Karpas-422 (cell line): ENCODE data around the gene CSTB. TPM values are rescaled to one million over a fixed set of nuclear protein-coding genes. Genes with fewer than 3 reads are reported as not detected.

Experiments
- DNase-seq: peaks from one replicate; pipeline ENCODE4 v3.0.0-alpha.2; 2015
- H2AFZ ChIP-seq: fragments of 200-600 bp; sonication (generic); 2 replicates; pipeline ENCODE4 v1.6.1; 2014; ENCODE audit warnings: antibody characterized with exemption, low read length, mixed read lengths
- H3K27ac ChIP-seq: fragments of 200-600 bp; sonication (generic); 2 replicates; pipeline ENCODE4 v1.5.1; 2014; ENCODE audit warnings: mild to moderate bottlenecking, low read length, moderate library complexity
- H3K27me3 ChIP-seq: fragments of 200-600 bp; sonication (generic); 2 replicates; pipeline ENCODE4 v1.6.1; 2014; ENCODE audit warnings: low read length, mixed read lengths
- H3K36me3 ChIP-seq: fragments of 200-600 bp; sonication (generic); 2 replicates; pipeline ENCODE4 v1.6.1; 2014; ENCODE audit warnings: low read length, mixed read lengths; ENCODE audit not compliant: insufficient read depth
- H3K4me1 ChIP-seq: fragments of 200-600 bp; sonication (generic); 2 replicates; pipeline ENCODE4 v1.6.1; 2014; ENCODE audit warnings: mild to moderate bottlenecking, low read length, mixed read lengths
- H3K4me2 ChIP-seq: fragments of 200-600 bp; sonication (generic); 2 replicates; pipeline ENCODE4 v1.6.1; 2014; ENCODE audit warnings: low read length, low read depth, mild to moderate bottlenecking; ENCODE audit not compliant: poor library complexity, severe bottlenecking
- H3K4me3 ChIP-seq: fragments of 200-600 bp; sonication (generic); 2 replicates; pipeline ENCODE4 v1.5.1; 2014; ENCODE audit warnings: mild to moderate bottlenecking, antibody characterized with exemption, low read length, mixed read lengths
- H3K79me2 ChIP-seq: fragments of 200-600 bp; sonication (generic); 2 replicates; pipeline ENCODE4 v1.6.1; 2014; ENCODE audit warnings: mild to moderate bottlenecking, low read length, mixed read lengths
- H3K9ac ChIP-seq: fragments of 200-600 bp; sonication (generic); 2 replicates; pipeline ENCODE4 v1.6.0; 2014; ENCODE audit warnings: low read length
- H3K9me2 ChIP-seq: fragments of 200-600 bp; sonication (generic), shearing (Covaris generic); replicated peaks from 2 replicates; pipeline ENCODE4 v1.6.0; 2014; ENCODE audit warnings: mild to moderate bottlenecking, low read length, moderate library complexity; ENCODE audit not compliant: insufficient read depth
- H3K9me3 ChIP-seq: fragments of 300-700, 200-600 bp; sonication (generic); 2 replicates; pipeline ENCODE4 v1.6.1; 2014; ENCODE audit warnings: low read length, mixed read lengths
- H4K20me1 ChIP-seq: fragments of 200-600 bp; sonication (generic); 2 replicates; pipeline ENCODE4 v1.6.1; 2014; ENCODE audit warnings: mild to moderate bottlenecking, antibody characterized with exemption, low read length, low read depth; ENCODE audit not compliant: insufficient read depth
- total RNA-seq: library from RNA; depleted of rRNA; stranded (reverse); fragments of >200 nt; shearing (Covaris generic); gene quantifications from 2 replicates; pipeline ENCODE4 v1.2.3, GENCODE V29; 2014; ENCODE audit warnings: low replicate concordance

CSTB gene
- total RNA-seq, 1 experiment from 2014 or later, result 28.0 TPM

DNA sequence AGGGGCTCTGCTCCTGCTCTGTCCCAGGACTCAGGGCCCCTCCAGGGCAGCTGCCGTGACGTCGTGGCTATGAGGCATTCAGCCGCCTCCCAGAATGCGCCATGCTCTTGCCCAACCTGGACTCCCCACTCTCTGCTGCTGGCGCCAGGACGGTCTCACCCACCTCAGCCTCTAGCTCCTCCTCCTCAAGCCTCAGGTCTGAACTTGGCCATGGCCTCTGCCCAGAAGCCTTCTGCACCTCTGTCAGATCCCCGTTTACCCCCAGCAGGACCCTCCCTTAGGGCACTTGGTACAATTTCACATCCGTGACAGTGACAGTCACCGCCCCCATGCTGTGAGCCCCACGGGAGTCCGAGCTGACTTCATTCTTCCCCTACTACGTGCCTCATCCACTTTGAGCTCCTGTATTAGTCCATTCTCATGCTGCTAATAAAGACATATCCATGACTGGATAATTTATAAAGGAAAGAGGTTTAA is 4.9 kb downstream of the CSTB start:
- H3K4me1 ChIP-seq, result peaks cover 12% of the 10 kb centered on the region
- no peak overlapping the region for H2AFZ ChIP-seq
- H4K20me1 ChIP-seq, result peaks cover 12% of the 10 kb centered on the region; the same call in 1 of the 2 replicates
- no peak overlapping the region for H3K27ac ChIP-seq
- no peaks in the 10 kb centered on the region for H3K9me2 ChIP-seq
- no peak for DNase-seq
- H3K4me3 ChIP-seq, result no peak overlapping the region
- peaks cover 14% of the 10 kb centered on the region for H3K79me2 ChIP-seq
- no peaks in the 10 kb centered on the region for H3K9me3 ChIP-seq
- no peaks in the 10 kb centered on the region for H3K27me3 ChIP-seq
- H3K9ac ChIP-seq, result no peak overlapping the region
- peaks cover 15% of the 10 kb centered on the region for H3K36me3 ChIP-seq
- no peak overlapping the region for H3K4me2 ChIP-seq

DNA sequence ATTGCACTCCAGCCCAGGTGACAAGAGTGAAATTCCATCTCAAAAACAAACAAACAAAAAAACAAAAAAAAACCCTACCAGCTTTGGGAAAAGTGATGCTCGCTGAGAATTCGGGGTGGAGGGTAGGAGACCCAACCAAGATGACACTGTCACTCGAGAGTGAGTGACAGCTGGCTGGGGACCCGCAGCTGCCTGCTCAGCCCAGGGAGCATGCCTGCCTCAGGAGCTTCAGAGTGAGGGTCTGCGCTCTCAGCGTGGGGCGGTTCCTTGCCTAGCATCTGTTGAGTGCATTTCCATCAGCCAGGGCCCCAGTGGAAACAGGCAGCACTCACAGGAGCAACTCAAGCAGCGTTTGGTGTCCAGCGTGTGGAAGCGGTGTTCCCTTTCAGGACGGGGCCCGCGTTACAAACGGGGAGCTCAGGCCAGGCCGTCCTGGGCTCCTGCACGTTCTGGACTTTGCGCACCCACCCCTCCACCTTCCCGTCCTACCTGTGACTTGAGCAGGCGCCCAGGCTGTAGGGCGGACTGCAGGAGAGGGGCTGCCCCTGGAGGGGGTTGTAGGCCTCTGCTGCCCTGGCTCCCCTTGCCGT is 5.9 kb downstream of the CSTB start:
- Histone ChIP-seq H3K9ac (no peak overlapping the region), H3K36me3 (peaks cover 15% of the 10 kb centered on the region), H4K20me1 (peaks cover 6% of the 10 kb centered on the region; the same call in 1 of the 2 replicates), H3K9me3 (no peaks in the 10 kb centered on the region), H2AFZ (no peak overlapping the region), H3K27me3 (no peaks in the 10 kb centered on the region), H3K79me2 (peaks cover 8% of the 10 kb centered on the region), H3K27ac (no peak overlapping the region), H3K9me2 (no peaks in the 10 kb centered on the region), H3K4me1 (peaks cover 8% of the 10 kb centered on the region), H3K4me3 (no peak overlapping the region), H3K4me2 (no peak overlapping the region)
- DNase-seq, result no peak

- no peaks in the 10 kb centered on the region for H3K27me3 ChIP-seq
- peaks cover 1% of the 10 kb centered on the region for H3K79me2 ChIP-seq
- no peak for DNase-seq
- no peak overlapping the region for H2AFZ ChIP-seq
- no peaks in the 10 kb centered on the region for H3K9me2 ChIP-seq
- H3K4me3 ChIP-seq, result no peak overlapping the region
- peaks cover under 1% of the 10 kb centered on the region; the same call in 1 of the 2 replicates for H3K4me1 ChIP-seq
- H3K9ac ChIP-seq, result no peak overlapping the region
- H3K9me3 ChIP-seq, result no peaks in the 10 kb centered on the region
- H3K36me3 ChIP-seq, result peaks cover 13% of the 10 kb centered on the region
- H4K20me1 ChIP-seq, result 0 out of 2 replicates have a peak, but pooled peaks cover 3% of the 10 kb centered on the region
- H3K27ac ChIP-seq, result no peak overlapping the region
- no peak overlapping the region for H3K4me2 ChIP-seq
These were observed 6.7 kb downstream of the CSTB start for GRCh38 chr21:43769325-43769958.

- no peak overlapping the region for H3K4me2 ChIP-seq
- no peaks in the 10 kb centered on the region for H4K20me1 ChIP-seq
- H3K9me2 ChIP-seq, result no peaks in the 10 kb centered on the region
- DNase-seq, result no peak
- peaks cover 7% of the 10 kb centered on the region; the same call in 1 of the 2 replicates for H3K36me3 ChIP-seq
- H2AFZ ChIP-seq, result no peak overlapping the region
- H3K9ac ChIP-seq, result no peak overlapping the region
- no peaks in the 10 kb centered on the region for H3K4me1 ChIP-seq
- no peaks in the 10 kb centered on the region for H3K9me3 ChIP-seq
- no peak overlapping the region for H3K4me3 ChIP-seq
- no peak overlapping the region for H3K27ac ChIP-seq
- H3K27me3 ChIP-seq, result no peaks in the 10 kb centered on the region
- H3K79me2 ChIP-seq, result no peaks in the 10 kb centered on the region
These were observed 7.3 kb downstream of the CSTB start for GRCh38 chr21:43768868-43769167.

DNA sequence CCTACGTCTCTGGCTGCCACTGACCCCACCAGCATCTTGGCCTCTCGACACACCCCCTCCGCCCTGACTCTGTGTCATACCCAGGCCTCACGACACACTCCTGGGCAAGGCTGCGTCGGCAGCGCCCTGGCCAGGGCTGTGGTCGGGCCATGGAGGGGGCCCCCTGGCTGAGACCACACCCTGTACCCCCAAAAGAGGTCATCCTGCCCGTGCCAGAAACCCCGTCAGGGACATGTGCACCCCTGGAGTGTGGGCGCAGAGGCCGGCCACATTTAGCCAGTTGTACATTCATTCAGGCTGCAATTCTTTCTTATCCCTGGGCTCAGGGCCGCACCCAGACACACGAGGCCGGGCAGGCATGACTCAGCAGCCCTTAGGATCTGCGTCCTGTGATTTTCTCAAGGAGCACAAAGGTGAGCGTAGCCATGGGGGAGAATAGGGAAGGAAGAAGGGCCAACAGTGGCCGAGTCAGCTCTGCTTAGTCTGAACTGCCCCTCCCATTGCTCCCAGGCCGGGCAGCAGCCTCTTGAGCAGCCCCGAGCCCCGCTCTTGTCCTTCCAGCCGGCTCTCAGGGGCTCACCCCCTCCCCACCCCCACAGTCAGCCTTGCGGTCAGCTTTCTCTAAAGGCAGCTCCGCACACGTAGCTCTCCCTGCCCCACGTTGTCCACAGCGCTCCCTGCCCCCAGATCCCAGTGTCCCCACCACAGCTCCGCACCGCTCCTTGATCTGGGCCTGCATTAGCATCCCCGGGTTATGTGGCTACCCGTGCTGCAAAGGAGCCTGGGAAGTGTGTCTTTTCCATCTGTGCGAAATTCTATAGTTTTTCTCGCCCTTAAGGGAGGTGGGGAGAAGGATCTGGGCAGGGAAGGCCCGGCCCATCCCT is 7.9 kb downstream of the CSTB start:
- H3K79me2 ChIP-seq, result no peaks in the 10 kb centered on the region
- H3K36me3 ChIP-seq, result peaks cover 2% of the 10 kb centered on the region; the same call in 1 of the 2 replicates
- H3K27ac ChIP-seq, result no peak overlapping the region
- no peaks in the 10 kb centered on the region for H3K4me1 ChIP-seq
- no peak overlapping the region for H3K4me3 ChIP-seq
- no peak for DNase-seq
- H4K20me1 ChIP-seq, result no peaks in the 10 kb centered on the region
- H3K9me2 ChIP-seq, result no peaks in the 10 kb centered on the region
- H3K27me3 ChIP-seq, result no peaks in the 10 kb centered on the region
- H3K9ac ChIP-seq, result no peak overlapping the region
- H3K9me3 ChIP-seq, result no peaks in the 10 kb centered on the region
- no peak overlapping the region for H3K4me2 ChIP-seq
- no peak overlapping the region for H2AFZ ChIP-seq

- H3K27ac ChIP-seq, result no peak overlapping the region
These were observed 8.6 kb downstream of the CSTB start for GRCh38 chr21:43767498-43767983.

DNA sequence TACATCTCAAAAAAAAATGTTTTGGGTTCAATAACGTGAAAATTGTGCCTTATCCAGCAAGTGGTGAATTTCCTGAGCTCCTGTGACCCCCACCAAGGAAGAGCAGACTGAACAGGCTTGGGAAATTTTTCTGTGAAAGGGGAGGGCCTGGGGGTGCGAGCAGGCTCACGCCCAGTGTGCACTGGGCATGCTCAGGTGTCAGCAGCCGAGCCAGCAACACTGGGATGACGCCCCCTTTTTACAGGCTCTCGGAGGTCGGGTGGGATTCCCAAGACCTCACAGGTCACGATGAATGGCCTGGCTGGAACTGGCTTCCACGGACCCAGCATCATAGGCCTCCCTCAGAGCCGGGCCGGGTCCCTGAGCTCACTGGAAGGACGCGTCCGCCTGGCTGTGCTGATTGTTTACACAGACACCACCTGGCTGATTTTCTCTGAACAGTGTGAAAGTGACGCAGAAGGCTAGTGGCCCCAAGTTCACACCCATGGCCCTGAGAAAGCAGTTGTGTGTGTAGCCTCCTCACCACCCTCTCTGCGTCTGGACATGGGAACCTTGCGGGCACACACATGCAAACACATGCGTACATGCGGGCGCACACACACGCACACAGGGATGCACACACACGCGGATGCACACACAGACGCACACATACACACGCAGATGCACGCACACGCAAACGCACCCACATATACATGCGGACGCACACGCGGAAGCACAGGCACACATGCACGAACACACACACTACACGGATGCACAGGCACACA is 9.2 kb downstream of the CSTB start:
- H3K27me3 ChIP-seq, result no peaks in the 10 kb centered on the region
- H3K9me3 ChIP-seq, result no peaks in the 10 kb centered on the region
- no peaks in the 10 kb centered on the region for H3K36me3 ChIP-seq
- H3K9ac ChIP-seq, result no peak overlapping the region
- H3K9me2 ChIP-seq, result no peaks in the 10 kb centered on the region
- no peak overlapping the region for H2AFZ ChIP-seq
- H3K79me2 ChIP-seq, result no peaks in the 10 kb centered on the region
- no peak for DNase-seq
- no peaks in the 10 kb centered on the region for H4K20me1 ChIP-seq
- H3K27ac ChIP-seq, result no peak overlapping the region
- no peak overlapping the region for H3K4me3 ChIP-seq
- H3K4me2 ChIP-seq, result no peak overlapping the region
- no peaks in the 10 kb centered on the region for H3K4me1 ChIP-seq

More at GRCh38 chr21:43767498-43767983, 8.6 kb downstream of the CSTB start:
- H3K36me3 ChIP-seq, result no peaks in the 10 kb centered on the region
- H3K4me1 ChIP-seq, result no peaks in the 10 kb centered on the region
- H2AFZ ChIP-seq, result no peak overlapping the region
- no peaks in the 10 kb centered on the region for H3K9me2 ChIP-seq
- no peak overlapping the region for H3K9ac ChIP-seq
- DNase-seq, result no peak
- no peaks in the 10 kb centered on the region for H3K79me2 ChIP-seq
- no peak overlapping the region for H3K4me2 ChIP-seq
- no peak overlapping the region for H3K4me3 ChIP-seq
- H3K27me3 ChIP-seq, result no peaks in the 10 kb centered on the region
- H3K9me3 ChIP-seq, result no peaks in the 10 kb centered on the region
- H4K20me1 ChIP-seq, result no peaks in the 10 kb centered on the region
